Brain microvascular endothelial cell (primary cell): ENCODE results near the gene RTBDN.

Source experiments
- DNase-seq: peaks from one replicate; pipeline ENCODE4 v3.0.0-alpha.2; 2020
- H3K27ac ChIP-seq: fragments of 250-450 bp; sonication (Bioruptor Pico); 2 replicates; pipeline ENCODE4 v1.5.1; 2020; ENCODE audit warnings: mild to moderate bottlenecking, moderate library complexity
- H3K27me3 ChIP-seq: fragments of 250-450 bp; sonication (Bioruptor Pico); replicated peaks from 2 replicates; pipeline ENCODE4 v1.5.1; 2020; ENCODE audit warnings: mild to moderate bottlenecking
- H3K36me3 ChIP-seq: fragments of 250-450 bp; sonication (Bioruptor Pico); replicated peaks from 2 replicates; pipeline ENCODE4 v1.5.1; 2020; ENCODE audit warnings: mild to moderate bottlenecking
- H3K4me3 ChIP-seq: 2 replicates; pipeline ENCODE4 v1.5.1; 2011; ENCODE audit warnings: low read depth, mild to moderate bottlenecking, control low read depth, low read length, moderate library complexity
- in situ Hi-C: cut with HindIII; loops from 2 replicates; pipeline ENCODE4 v1.10.0; 2017; ENCODE audit warnings: low sequenced_read_pairs, low pct_ligation_motif_present
- TF ChIP-seq, protein P1 (sequence below): IDR thresholded peaks from 2 replicates; pipeline ENCODE4 v1.5.1; 2011; ENCODE audit warnings: low read depth, mild to moderate bottlenecking, moderate library complexity, low read length, control low read depth, inconsistent platforms; ENCODE audit errors: missing control alignments

Gene RTBDN

GRCh38 chr19:12834566-12834943 is at the start of gene RTBDN:
Gene RTBDN, minus strand, starts transcription at chr19:12834579. Its CDS starts 4,600 bp downstream, at chr19:12829979.
- TF ChIP-seq, protein P1, sequence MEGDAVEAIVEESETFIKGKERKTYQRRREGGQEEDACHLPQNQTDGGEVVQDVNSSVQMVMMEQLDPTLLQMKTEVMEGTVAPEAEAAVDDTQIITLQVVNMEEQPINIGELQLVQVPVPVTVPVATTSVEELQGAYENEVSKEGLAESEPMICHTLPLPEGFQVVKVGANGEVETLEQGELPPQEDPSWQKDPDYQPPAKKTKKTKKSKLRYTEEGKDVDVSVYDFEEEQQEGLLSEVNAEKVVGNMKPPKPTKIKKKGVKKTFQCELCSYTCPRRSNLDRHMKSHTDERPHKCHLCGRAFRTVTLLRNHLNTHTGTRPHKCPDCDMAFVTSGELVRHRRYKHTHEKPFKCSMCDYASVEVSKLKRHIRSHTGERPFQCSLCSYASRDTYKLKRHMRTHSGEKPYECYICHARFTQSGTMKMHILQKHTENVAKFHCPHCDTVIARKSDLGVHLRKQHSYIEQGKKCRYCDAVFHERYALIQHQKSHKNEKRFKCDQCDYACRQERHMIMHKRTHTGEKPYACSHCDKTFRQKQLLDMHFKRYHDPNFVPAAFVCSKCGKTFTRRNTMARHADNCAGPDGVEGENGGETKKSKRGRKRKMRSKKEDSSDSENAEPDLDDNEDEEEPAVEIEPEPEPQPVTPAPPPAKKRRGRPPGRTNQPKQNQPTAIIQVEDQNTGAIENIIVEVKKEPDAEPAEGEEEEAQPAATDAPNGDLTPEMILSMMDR = no peak

DNA sequence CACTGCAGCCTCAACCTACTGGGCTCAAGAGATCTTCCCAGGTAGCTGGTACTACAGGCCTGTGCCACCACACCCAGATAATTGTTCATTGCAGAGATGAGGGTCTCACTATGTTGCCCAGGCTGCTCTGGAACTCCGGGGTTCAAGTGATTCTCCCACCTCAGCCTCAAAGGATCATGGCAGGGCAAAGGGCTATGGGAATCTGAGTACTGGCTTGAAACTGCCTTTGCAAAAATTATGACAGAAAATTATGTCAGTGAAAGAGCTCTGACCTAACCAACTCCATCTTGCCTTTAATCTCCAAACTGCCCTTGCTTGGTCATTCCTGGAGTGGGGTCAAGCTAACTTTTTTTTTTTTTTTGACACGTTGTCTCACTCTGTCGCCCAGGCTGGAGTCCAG is 48.2 kb upstream of the RTBDN start:
- in situ Hi-C loops = no loop called here
- DNase-seq = no peak
- Histone ChIP-seq H3K27ac (no peak overlapping the region), H3K27me3 (peaks cover 14% of the 10 kb centered on the region), H3K4me3 (no peak overlapping the region), H3K36me3 (no peaks in the 10 kb centered on the region)
- TF ChIP-seq, protein P1 = no peak

More at GRCh38 chr19:12834566-12834943, at the start of gene RTBDN:
- H3K27ac ChIP-seq = no peak within 1 kb of the TSS
- peak within 1 kb of the TSS; percentile 41 for H3K4me3 ChIP-seq
- in situ Hi-C loops = no loop called here
- H3K36me3 ChIP-seq = no peaks in the 10 kb centered on the region
- no peak for DNase-seq
- peaks cover 53% of the 10 kb centered on the region for H3K27me3 ChIP-seq

DNA sequence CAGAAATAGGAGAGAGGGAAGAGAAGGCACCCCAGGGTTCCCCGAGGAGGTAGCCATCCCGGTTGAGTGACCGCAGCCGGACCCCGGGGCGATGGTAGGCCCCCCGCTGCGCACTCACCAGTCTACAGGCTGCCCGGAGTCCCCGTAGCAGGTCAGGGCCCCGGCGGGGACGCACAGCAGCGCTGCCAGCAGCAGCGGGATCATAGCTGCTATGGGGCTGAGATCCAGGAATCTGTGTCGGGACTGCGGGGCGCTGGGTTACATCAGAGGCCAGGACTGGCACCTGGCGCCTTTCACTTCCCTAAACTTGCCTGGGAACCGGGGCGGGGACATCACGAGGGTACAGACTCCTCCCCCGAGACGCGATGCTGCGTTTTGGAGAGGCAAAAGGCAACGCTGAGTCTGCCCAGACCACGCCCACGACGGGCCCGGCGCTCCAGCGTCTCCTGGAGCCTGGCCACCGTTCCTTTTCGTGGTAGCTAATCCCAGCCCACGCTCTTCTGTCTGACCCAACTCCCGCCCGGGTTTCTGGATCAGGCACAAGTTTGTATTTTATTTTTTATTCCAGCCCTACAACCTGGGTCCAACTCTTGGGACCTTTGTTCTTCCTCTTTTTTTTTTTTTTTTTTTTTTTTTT is 46.9 kb upstream of the RTBDN start, which contains the start of gene DNASE2:
Gene DNASE2, minus strand, starts transcription at position 278 of the 637 bp plus-strand sequence. Its CDS starts 74 bp downstream, at position 204.
- peak; percentile 77 for DNase-seq
- in situ Hi-C loops = no loop called here
- Histone ChIP-seq H3K36me3 (no peaks in the 10 kb centered on the region), H3K27ac (no peak within 1 kb of the TSS), H3K4me3 (peak within 1 kb of the TSS; percentile 74), H3K27me3 (peaks cover 10% of the 10 kb centered on the region)
- TF ChIP-seq, protein P1 = no peak

GRCh38 chr19:12880551-12881171 is 46.3 kb upstream of the RTBDN start:
- TF ChIP-seq, protein P1 = no peak
- Histone ChIP-seq H3K4me3 (peak overlapping the region; percentile 74), H3K36me3 (no peaks in the 10 kb centered on the region), H3K27me3 (peaks cover 7% of the 10 kb centered on the region), H3K27ac (no peak overlapping the region)
- in situ Hi-C loops = no loop called here
- DNase-seq = peak; percentile 5

GRCh38 chr19:12875086-12875485 is 40.7 kb upstream of the RTBDN start:
- Histone ChIP-seq H3K27ac (no peak overlapping the region), H3K27me3 (no peaks in the 10 kb centered on the region), H3K36me3 (no peaks in the 10 kb centered on the region), H3K4me3 (no peak overlapping the region)
- TF ChIP-seq, protein P1 = no peak
- no peak for DNase-seq
- in situ Hi-C loops = no loop called here
